ENCODE results near the gene HBZ.

DNA sequence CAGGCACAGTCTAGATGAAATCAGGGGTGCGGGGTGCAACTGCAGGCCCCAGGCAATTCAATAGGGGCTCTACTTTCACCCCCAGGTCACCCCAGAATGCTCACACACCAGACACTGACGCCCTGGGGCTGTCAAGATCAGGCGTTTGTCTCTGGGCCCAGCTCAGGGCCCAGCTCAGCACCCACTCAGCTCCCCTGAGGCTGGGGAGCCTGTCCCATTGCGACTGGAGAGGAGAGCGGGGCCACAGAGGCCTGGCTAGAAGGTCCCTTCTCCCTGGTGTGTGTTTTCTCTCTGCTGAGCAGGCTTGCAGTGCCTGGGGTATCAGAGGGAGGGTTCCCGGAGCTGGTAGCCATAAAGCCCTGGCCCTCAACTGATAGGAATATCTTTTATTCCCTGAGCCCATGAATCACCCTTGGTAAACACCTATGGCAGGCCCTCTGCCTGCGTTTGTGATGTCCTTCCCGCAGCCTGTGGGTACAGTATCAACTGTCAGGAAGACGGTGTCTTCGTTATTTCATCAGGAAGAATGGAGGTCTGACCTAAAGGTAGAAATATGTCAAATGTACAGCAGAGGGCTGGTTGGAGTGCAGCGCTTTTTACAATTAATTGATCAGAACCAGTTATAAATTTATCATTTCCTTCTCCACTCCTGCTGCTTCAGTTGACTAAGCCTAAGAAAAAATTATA lies 25.7 kb downstream of the HBZ start:
- TF ChIP-seq YY1 (IDR thresholded peaks at IDR 0.05; ENCODE audit: insufficient read depth, insufficient read length) = no peak
- TF ChIP-seq SUZ12 (IDR thresholded peaks at IDR 0.05; ENCODE audit: extremely low read depth, insufficient read depth, insufficient read length) = no peak

All from NT2/D1 (cell line).